ENCODE data around the gene BTN1A1.

The BTN1A1 gene

DNA sequence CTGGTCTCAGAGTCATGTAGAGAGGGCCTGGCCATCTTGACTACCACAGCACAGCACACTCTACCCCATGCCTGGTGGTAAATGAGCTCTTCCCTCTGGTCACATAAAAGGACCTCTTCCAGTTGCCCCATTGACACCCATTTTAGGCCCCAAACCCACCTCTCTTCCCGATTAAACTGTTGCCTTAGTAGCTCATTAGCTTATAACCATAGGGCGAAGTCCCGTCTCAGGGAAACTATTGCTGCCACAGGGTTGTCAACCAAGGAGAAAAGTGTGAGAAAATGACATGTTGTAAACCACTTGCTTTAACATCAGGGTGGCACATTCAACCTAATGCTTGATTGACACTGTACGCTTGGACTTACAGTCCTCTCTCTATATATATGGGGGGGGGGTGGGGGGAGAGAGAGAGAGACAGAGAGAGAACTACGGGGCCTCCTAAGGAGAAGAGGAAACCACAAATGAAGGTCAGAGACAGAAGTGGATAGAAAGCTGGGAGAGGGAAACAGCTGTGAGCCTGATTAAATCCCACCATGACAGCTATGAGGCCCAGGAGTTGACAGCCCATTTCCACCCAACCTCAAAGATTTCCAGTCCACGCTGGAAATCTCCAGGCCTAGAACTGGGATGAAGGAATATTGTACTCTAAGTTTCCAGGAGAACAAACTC is 14.9 kb upstream of the BTN1A1 start:
- Histone ChIP-seq H3K4me3 (ENCODE audit: low read depth, low read length) (no peak overlapping the region), H3K27me3 (replicated peaks) (no peaks in the 10 kb centered on the region), H3K36me3 (replicated peaks) (no peaks in the 10 kb centered on the region), H3K27ac (no peak overlapping the region)
- TF ChIP-seq, protein P1, sequence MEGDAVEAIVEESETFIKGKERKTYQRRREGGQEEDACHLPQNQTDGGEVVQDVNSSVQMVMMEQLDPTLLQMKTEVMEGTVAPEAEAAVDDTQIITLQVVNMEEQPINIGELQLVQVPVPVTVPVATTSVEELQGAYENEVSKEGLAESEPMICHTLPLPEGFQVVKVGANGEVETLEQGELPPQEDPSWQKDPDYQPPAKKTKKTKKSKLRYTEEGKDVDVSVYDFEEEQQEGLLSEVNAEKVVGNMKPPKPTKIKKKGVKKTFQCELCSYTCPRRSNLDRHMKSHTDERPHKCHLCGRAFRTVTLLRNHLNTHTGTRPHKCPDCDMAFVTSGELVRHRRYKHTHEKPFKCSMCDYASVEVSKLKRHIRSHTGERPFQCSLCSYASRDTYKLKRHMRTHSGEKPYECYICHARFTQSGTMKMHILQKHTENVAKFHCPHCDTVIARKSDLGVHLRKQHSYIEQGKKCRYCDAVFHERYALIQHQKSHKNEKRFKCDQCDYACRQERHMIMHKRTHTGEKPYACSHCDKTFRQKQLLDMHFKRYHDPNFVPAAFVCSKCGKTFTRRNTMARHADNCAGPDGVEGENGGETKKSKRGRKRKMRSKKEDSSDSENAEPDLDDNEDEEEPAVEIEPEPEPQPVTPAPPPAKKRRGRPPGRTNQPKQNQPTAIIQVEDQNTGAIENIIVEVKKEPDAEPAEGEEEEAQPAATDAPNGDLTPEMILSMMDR (IDR thresholded peaks at IDR 0.05; ENCODE audit: low read depth, low read length, missing control alignments), result no peak
- in situ Hi-C loops (cut with HindIII; ENCODE audit: low pct_ligation_motif_present, low sequenced_read_pairs), result no loop called here
- DNase-seq, result no peak

DNA sequence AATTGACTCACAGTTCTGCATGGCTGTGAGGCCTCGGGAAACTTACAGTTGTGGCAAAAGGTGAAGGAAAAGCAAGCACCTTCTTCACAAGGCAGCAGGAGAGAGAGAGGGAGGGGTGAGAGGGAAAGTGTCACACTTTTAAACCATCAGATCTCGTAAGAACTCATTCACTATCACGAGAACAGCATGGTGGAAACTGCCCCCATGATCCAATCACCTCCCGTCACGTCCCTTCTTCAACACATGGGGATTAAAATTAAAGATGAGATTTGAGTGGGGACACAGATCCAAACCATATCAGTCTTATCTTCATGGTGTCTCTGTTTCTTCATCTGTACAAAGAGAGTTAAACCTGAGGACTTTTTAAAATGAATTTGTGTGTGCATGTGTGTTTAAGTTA is 13.7 kb upstream of the BTN1A1 start:
- in situ Hi-C loops (cut with HindIII; ENCODE audit: low pct_ligation_motif_present, low sequenced_read_pairs), result no loop called here
- DNase-seq, result no peak
- TF ChIP-seq, protein P1 (IDR thresholded peaks at IDR 0.05; ENCODE audit: low read depth, low read length, missing control alignments), result no peak
- no peaks in the 10 kb centered on the region for H3K27me3 ChIP-seq (replicated peaks)
- H3K36me3 ChIP-seq (replicated peaks), result no peaks in the 10 kb centered on the region
- no peak overlapping the region for H3K4me3 ChIP-seq (ENCODE audit: low read depth, low read length)
- H3K27ac ChIP-seq, result no peak overlapping the region

GRCh38 chr6:26487466-26487865 is 12.6 kb upstream of the BTN1A1 start:
- no peak for DNase-seq
- no peak overlapping the region for H3K27ac ChIP-seq
- TF ChIP-seq, protein P1 (IDR thresholded peaks at IDR 0.05; ENCODE audit: low read depth, low read length, missing control alignments), result no peak
- H3K4me3 ChIP-seq (ENCODE audit: low read depth, low read length), result no peak overlapping the region
- H3K27me3 ChIP-seq (replicated peaks), result no peaks in the 10 kb centered on the region
- H3K36me3 ChIP-seq (replicated peaks), result no peaks in the 10 kb centered on the region
- in situ Hi-C loops (cut with HindIII; ENCODE audit: low pct_ligation_motif_present, low sequenced_read_pairs), result no loop called here

DNA sequence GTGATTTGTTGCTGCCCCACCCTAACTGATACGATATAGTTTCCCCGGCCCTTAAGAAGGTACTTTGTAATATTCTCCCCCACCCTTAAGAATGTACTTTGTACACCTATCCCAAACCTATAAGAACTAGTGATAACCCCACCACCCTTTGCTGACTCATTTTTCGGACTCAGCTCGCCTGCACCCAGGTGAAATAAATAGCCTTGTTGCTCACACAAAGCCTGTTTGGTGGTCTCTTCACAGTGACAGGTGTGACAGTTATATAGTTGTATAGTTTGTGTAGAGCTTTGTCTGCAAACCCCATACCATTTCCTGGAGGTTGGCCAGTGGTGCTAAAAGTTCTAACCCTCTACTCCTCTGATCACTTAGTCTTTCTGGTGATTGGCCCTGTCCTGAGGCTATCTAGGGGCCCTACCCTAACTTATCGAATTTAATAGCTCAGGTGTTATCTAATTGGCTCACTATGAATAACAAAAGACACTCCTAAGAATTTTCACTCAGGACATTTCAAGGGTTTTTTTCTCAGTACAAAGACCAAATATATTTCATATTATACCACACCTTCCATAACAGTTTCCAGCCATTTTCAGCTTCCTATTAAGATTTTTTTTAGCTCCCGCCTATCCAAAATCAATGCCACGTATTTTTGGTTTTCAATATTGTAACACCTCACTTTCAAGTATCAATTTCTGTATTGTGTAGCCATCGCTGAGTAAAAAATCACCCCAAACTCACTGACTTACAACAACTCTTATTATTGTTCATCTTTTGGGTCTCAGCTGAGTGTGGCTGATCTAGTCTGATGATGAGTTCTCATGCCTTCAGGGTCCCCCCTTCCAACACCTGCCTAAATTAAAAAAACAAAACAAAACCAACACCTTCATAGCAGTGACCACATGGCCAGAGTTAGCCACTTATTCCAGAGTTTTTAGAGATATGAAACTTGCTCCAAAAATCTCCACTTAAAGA is 9.8 kb upstream of the BTN1A1 start:
- Histone ChIP-seq H3K27ac (no peak overlapping the region), H3K4me3 (ENCODE audit: low read depth, low read length) (no peak overlapping the region), H3K27me3 (replicated peaks) (no peaks in the 10 kb centered on the region), H3K36me3 (replicated peaks) (no peaks in the 10 kb centered on the region)
- in situ Hi-C loops (cut with HindIII; ENCODE audit: low pct_ligation_motif_present, low sequenced_read_pairs), result no loop called here
- no peak for DNase-seq
- TF ChIP-seq, protein P1 (IDR thresholded peaks at IDR 0.05; ENCODE audit: low read depth, low read length, missing control alignments), result no peak

GRCh38 chr6:26491604-26492003 is 8.5 kb upstream of the BTN1A1 start:
- no peak overlapping the region for H3K4me3 ChIP-seq (ENCODE audit: low read depth, low read length)
- H3K27me3 ChIP-seq (replicated peaks), result no peaks in the 10 kb centered on the region
- no peak overlapping the region for H3K27ac ChIP-seq
- no peaks in the 10 kb centered on the region for H3K36me3 ChIP-seq (replicated peaks)
- in situ Hi-C loops (cut with HindIII; ENCODE audit: low pct_ligation_motif_present, low sequenced_read_pairs), result no loop called here
- TF ChIP-seq, protein P1 (IDR thresholded peaks at IDR 0.05; ENCODE audit: low read depth, low read length, missing control alignments), result no peak
- DNase-seq, result no peak

Data from brain microvascular endothelial cell (primary cell).